ENCODE data around the gene ASF1B.

DNA sequence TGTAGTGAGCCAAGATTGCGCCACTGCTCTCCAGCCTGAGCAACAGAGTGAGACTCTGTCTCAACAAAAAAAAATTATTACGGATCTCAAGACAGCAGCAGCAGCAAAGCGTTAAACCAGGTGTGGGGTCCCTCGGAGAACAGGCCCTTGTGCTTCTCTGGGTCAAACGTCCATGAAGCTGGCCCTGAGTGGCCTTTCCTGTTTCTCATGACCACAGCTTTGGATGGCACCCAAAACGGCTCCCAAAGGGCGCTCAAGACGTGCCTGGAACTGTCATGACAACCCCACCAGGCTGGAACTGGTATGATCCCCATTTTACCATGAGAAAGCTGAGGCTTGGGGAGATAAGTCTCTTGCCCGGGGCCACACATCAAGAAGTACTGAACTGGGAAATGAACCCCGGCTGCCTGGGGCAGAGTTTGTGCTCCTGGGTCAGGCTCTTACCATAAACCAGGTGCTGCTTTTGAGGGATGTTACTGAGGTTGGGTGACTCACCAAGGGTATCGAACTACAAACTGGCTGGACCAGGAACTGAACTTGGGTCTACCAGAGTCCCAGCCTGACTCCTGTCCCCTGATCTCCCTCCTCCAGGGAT, 34.2 kb downstream of the ASF1B start:
- no peak for TF ChIP-seq YY1 (IDR thresholded peaks at IDR 0.05; ENCODE audit: insufficient read depth, insufficient read length)
- no peak for TF ChIP-seq ZNF274 (IDR thresholded peaks at IDR 0.05; ENCODE audit: low read depth, low read length)

Data from NT2/D1 (cell line).